Activated T-cell treated with anti-CD3 and anti-CD28 coated beads for 1 hour (primary cell): Measurements from ENCODE around the gene DYNC2H1.

ENCODE experiments used
- DNase-seq: peaks from one replicate; pipeline ENCODE4 v3.0.0-alpha.2; 2020; ENCODE audit warnings: low read depth

The DYNC2H1 gene

DNA sequence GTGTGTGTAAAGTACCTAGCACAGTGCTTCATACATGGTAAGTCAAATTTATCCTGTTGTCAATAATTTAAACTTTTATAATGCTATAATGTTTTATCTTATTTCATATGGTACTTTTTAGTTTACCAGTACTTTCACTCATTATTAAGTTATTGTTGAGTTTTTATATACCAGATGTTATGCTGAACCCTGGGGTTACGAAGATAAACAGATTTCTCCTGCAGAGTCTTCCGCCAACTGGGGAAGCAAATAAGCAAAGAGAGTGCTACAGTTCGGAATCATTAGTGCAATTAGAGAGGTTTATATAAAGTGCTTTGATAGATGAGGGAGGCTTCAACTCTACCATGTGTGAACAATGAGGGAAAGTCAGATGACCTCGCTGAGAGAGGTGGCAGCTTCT is 362.3 kb downstream of the DYNC2H1 start:
- DNase-seq = no peak

DNA sequence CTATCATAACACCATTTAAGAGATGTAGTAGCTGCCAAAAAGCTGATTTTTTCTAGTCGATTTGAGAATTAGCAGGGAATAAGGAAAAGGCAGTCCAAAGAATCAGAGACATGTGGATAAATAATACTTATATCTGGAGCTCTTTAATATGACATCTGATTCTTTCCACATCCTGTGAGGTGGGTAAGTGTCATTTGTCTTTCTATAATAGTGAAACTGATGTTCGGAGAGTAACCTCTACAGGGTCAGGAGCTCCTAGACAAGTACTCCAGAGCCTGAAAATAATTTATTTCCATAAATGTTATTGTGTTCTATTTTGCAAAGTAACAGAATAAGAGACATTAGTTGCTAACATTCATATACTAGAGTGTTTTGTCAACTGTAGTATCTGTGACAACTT is 367.6 kb downstream of the DYNC2H1 start:
- no peak for DNase-seq

DNA sequence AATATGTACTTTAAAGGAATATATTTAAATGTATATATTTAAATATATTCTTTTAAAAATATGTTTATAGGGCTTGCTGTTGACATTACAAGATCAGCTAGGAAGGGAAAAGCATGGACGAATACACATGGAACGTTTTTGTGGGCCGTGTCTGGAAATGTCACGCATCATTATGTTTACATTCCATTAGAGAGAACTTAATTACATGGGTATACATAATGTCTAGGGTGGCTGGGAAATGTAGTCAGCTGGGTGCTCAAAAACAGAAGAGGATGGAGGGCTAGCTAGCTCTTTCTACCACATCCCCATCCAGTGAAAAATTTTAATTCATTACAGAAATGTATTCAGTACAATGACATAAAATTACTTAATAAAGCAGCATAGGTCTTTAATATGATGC is 371.2 kb downstream of the DYNC2H1 start:
- no peak for DNase-seq

DNA sequence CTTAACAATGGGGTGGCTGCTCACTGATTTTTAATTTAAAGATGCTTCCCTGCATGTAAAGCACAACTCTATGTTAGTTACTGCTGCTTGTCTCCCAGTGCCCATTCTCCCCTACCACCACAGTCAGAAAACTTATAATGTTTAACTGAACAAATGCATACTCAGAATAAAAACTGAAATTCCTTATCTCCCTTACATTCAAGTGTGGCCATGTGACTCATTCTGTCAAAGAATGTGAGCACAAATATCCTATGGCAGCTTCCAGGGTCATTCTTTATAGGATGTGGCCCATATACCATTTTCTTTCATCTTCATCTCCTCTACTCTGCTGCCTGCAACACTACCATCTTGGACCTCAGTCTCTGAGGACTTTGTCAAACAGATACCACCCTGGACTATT is 374.8 kb downstream of the DYNC2H1 start:
- DNase-seq = no peak

DNA sequence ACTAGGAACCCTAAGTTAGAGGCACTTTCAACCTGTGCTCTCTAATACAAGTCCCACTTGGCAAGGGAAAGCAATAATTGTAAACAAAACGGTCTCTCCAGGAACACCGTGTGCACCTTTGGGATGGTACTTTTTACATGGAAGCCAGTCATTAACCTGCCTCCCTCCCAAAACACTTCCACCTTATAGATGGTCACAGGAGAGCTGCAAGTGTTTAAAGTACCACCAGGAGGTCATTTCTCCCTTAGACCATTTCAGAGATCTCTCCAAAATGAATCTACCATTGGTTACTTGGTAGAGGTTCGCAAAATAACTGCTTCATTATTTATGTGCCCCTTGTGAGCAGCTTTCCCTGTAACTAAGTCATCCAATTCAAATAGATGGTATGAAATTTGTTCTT is 375.3 kb downstream of the DYNC2H1 start:
- no peak for DNase-seq

DNA sequence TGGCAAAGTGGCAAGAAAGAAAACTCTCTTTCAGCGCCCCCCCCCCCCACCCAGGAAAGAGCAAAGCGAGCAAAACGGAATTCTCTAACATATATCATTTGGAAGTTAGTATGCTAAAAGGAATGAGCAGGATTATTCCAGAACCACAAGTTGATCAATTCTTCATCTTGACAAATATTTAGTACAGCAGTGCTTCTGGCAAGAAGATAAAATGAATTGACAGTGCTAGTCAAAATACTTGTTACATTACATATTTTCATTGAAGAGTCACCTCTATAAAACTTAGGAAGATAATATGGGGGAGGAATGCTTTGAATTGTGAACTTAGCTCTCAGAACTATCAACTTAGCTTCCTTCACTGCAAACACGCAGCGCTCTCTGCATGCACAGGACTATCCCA is 377.4 kb downstream of the DYNC2H1 start:
- DNase-seq = no peak

DNA sequence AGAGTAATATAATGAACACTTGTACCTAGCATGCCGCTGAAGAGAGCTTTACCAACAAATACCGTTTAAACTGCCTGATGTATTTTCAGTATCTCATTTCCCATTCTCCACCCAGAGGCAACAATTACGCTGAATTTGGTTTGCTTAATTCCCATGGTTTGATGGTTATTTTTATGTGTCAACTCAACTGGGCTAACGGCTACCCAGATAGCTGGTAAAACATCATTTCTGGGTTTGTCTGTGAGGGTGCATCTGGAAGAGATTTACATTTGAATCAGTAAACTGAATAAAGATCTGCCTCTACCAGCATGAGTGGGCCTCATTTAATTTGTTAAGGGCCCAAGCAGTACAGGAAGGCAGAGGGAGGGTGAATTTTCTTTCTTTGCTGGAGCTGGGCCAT is 377.9 kb downstream of the DYNC2H1 start:
- DNase-seq = no peak

DNA sequence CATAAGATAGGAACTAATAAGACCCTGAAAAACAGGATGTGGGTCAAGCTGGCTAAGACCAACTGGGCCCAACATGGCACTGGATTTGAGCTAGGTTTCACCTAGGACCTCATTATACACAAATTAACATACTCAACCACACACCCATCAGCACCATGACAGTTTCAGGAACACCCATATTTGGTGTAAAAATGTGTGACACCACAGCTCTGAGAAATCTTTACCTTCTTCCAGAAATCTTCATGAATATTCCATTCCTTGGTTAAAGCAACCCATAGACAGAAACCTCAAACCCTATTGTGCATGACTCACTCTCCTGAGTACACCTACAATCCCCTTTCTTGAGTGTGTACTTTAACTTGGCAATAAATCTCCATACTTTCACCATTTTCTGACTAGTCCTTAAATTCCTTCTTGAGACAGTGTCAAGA is 378.8 kb downstream of the DYNC2H1 start:
- DNase-seq = no peak

DNA sequence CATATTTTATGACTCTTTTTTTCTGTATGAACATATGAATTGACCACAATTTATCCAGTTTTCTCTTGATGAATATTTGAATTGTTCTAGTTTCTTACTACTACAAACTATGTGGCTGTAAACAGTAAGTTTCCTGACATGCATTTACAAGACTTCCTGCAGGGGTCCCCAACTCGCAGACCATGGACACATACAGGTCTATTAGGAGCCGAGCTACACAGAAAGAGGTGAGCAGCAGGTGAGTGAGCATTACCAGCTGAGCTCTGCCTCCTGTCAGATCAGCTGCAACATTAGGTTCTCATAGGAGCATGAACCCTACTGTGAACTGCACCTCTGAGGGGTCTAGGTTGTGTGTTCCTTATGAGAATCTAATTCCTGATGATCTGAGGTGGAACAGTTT is 379.4 kb downstream of the DYNC2H1 start:
- no peak for DNase-seq

DNA sequence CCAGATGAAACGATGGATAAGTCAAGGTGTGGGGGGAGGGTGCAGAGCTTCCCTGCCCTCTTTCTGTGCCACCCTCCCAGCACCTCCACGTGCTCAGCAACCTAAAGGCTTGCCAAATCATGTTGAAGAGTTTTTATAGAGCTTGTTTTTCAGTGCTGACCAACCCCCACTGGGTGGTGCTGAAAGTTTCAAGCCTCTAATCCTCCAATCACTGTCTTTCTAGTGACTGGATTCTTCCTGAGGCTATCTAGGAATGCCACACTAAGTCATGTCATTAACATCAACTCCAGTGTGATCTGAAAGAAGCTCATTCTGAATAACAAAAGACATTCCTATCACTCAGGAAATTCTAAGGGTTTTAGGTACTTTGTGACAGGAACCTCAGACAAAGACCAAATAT is 382.6 kb downstream of the DYNC2H1 start:
- DNase-seq = no peak

DNA sequence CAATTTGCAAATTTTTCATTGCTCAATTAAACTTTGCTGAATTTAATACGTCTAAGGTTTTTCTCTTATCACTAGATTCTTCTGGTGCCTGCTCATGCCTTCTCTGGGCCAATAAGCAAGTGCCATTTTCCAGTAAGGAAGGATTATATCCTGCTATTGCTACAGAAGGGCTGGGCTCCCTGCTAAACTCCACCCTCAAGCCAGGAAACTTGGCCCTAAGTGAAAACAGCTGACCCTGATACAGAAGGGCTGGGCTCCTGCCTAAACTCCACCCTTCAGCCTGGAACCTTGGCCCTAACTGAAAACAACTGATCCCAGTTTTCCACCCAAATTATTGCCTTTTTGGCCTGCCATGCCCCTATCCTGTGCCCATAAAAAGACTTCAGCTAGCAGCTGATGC is 385.3 kb downstream of the DYNC2H1 start:
- DNase-seq = no peak

DNA sequence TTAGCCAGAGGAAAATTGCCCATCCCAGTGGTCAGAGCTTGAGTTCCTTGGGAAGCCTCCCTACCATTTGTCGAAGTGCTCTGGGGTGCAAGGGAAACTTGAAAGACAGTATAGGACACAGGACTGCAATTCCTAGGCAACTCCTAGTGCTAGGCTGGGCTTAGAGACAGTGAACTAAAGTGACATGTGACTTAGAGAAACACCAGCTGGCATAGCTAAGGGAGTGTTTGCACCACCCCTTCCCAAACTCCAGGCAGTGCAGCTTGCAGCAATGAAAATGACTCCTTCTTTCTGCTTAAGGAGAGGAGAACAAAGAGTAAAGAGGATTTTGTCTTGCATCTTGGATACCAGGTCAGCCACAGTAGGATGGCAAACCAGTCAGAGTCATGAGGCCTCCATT is 388.0 kb downstream of the DYNC2H1 start:
- DNase-seq = no peak

DNA sequence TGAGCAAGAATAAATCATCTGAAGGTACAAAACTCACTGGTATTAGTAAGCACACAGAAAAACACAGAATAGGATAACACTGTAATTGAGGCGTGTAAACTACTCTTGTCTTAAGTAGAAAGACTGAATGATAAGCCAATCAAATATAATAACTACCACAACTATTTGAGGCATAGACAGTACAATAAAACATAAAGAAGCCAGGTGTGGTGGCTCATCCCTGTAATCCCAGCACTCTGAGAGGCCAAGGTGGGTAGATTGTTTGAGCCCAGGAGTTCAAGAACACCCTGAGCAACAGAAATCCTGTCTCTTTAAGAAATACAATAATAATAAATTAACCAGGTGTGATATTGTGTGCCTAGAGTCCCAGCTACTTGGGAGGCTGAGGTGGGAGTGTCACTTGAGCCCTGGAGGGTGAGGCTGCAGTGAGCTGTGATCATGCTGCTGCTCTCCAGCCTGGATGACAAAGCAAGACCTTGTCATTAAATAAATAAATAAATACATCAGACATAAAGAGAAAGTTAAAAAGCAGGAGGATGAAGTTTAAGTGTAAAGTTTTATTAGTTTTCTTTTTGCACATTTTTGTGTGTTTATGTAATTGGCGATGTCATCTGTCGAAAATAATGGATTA is 390.6 kb downstream of the DYNC2H1 start:
- no peak for DNase-seq

DNA sequence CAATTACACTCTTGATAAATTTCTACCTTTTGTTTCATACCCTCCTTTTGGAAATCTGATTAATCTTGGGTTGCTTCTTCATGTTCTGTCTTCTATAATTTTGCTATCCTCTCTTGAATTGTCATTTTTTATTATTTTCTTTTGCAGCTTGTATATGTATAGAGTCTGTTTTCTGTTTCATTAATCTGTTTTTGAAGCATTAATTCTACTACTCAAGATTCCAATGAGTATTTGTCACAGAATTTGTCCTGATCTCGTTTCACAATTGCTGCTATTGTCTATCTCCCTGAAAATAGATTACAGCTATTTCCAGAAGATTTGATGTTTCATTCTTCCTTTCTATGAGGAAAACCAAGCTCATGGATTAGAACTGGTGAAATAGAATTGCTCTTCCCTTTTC is 406.1 kb downstream of the DYNC2H1 start:
- no peak for DNase-seq

DNA sequence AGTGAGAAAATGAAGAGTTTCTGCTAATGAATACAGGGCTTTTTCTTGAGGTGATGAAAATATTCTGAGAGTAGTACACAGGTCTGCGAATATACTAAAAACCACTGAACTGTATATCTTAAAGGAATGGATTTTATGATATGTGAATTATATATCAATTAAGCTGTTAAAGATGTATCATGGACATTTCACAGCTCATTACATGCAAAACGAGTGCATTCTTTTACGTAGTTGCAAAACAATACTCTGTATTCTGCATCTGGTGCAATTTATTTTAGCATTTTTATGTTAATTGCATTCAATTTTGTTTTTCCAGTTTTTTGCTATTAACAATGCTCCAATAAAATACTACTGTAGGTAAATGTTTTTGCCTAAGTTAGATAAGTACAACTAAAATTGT is 411.6 kb downstream of the DYNC2H1 start:
- no peak for DNase-seq

DNA sequence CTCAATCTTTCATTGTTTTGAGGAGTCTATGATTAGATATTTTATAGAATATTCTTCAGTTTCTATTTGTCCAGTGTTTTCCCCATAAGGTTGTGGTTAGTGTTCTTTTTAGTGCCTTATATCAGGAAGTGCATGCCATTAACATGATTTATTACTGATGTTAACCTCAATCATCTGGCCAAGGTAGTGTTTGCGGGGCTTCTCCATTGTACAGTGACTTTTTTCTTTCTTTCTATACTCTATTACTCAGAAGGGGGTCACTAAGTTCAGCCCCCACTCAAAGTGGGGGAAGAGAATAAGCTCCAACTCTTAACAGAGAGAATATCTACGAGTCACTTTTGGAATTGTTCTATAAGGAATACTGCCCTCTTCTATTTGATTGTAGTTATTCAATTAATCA is 415.8 kb downstream of the DYNC2H1 start:
- DNase-seq = no peak

DNA sequence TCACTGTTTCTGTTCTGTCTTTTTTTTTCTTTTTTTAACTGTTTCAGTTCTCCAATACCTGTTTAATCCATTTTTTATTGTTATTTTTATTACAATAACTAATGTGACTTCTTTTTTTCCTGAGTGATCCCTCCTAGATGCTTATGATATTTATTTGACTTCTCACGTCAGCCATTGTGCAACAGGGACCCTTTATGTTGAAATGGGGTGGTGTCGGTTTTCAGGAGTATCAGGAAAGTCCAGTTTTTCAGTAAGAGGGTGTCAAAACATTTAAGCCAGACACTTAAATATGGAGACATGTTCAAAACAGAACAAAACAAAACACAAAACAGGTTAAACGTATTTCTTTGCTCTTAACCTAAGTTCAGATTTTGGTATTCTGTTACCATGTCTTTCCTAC is 418.8 kb downstream of the DYNC2H1 start:
- no peak for DNase-seq

DNA sequence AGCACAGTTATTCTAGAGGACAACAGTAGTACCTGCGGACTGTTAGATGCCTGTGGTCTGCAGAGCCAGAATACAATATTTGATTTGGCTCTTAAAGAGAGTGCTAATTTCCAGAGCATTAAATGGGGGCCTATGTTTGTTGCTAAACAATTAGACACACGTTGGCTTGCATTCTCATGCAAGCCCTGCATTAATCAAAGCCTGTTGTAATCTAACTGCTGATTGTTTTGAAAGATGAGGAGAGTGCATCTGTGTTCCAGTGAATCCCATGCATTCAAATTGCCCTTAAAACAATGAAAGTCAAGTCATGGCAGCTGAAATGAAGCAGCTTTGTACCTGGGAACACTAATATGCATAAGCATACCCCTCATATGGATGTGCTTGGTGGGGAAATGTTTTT is 419.4 kb downstream of the DYNC2H1 start:
- DNase-seq = no peak

DNA sequence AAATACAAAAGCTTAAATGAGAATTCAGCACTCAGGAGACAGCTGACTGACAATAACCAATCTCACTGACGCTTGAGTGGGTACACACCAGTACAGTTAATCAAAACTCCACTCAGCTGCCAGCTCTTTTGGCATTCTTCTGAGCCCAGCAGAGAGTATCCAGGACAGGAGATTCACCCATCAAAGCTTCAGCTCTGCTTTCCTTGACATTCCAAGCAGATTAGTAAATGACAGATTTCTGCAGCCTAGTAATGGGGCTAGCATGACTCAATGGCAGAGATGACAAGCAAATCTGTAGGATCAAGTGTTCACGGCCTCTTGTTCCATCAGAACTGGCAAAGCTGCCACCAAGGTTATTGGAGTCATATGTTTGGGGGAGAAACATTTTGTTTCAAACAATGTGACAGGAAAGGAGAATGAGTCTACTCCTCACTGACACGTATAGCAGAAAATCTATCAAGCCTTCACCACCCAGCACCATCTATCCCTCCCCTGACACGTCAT is 420.0 kb downstream of the DYNC2H1 start:
- DNase-seq = no peak
